HG02870 (cell line): ENCODE results near the gene ANO6.

Experiments
- ATAC-seq: cut with Tn5 transposase; IDR thresholded peaks from one replicate; pipeline ENCODE4 v1.9.1; 2021; ENCODE audit warnings: mild to moderate bottlenecking, moderate library complexity; ENCODE audit not compliant: unreplicated experiment

The ANO6 gene

DNA sequence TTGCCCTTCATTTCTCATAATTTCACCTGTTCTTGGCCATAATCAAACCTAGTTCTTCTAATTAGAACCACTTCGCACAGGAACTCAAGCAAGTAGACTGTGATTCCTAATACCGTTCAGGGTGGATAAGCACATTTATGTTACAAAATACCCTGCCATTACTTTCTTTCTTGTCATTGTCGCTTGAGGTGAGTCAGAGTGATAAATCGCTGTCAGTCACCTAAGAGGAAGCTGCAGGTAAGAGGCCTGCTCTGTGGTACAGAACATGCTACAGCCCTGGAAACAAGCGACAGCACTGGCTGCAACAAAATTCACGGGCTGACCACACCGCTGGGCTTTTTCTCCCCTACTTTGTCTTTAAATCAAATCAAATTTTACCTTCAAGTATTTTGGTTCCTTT, 218.2 kb downstream of the ANO6 start:
- ATAC-seq: peak; percentile 50

DNA sequence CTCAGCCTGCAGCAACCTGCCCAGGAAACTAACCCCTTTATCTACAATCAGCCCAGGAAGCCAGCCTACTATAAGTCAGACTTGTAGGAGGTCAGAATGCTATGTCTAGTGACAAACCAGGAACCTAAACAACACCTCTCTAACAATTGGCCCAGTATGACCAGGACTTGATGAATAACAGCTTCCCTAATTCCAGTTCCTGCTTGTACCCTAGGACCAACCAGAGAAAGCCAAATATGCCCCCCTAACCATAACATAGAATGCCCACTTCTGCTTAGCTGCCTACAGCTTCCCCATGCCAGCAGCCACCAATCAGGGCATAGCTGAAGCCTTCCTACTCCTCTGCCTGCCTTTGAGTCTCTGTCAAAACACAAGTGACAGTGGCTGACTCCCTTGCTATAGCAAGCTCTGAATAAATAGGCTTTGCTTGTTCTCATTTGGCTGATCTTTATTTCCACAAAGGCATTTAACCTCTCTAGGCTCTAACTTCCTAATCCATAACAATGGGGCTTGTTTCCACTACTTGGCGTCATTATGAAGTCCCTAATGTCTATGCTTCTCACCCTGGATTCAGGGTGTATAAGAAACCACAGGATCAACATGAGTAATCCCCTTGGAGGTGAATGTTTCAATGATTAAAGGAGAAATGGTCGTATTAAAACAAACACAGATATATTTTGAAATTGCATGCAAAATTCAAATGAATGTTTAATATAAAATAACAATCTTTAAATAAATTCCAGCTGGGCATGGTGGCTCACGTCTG, 220.2 kb downstream of the ANO6 start:
- ATAC-seq: no peak

DNA sequence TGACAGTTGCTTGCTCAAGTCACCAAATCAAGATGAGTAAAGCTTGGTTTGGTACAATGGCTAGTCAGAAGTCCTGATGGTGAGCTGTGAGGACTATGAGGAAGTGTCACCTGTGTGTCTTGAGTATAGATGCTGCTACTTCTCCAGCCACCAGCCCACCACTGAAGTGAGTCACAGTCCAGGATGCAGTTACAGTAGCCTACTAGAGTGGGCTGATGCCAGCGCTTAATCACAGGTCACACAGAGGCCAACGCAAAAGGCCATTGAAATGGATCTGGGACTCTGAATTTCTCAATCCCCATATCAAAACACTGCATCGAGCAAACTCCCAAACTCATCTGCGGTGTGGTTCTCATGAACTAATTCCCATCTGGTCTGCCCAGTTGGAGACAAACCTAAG, 223.1 kb downstream of the ANO6 start:
- no peak for ATAC-seq

DNA sequence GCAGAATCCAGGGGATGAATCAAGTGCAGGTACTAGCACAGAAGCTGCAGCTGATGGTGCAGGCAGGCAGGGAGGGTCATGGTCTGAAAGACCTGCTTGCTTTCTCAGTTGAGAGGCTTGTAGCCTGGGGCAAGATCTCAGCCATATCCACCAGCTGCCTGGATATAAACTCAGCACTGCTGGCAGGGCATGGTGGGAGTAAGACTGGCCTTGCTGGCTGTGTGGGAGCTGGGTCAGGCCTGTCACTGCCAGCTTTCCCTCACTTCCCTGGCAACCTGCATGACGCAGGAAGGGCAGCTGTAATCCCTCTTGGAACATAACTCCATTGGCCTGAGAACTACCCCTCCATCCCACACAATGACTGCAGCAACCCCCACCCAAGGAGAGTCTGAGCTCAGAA, 230.1 kb downstream of the ANO6 start:
- no peak for ATAC-seq

DNA sequence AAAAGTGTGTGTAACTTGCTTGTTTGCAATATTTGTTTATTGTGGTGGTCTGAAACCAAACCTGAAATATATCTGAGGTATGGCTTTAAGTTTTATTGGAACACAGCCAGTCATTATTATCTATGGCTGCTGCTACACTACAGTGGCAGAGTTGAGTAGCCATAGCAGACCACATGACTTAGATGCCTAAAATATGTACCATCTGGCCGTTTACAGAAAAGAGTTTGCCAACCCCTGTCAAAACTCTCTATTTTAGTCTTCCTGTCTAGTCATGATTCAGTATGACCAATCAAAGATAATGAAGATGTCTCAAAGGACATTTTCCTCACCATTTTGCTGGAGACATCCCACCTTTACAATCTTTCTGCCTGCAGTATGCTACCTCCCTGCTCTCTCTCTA, 242.3 kb downstream of the ANO6 start:
- no peak for ATAC-seq

DNA sequence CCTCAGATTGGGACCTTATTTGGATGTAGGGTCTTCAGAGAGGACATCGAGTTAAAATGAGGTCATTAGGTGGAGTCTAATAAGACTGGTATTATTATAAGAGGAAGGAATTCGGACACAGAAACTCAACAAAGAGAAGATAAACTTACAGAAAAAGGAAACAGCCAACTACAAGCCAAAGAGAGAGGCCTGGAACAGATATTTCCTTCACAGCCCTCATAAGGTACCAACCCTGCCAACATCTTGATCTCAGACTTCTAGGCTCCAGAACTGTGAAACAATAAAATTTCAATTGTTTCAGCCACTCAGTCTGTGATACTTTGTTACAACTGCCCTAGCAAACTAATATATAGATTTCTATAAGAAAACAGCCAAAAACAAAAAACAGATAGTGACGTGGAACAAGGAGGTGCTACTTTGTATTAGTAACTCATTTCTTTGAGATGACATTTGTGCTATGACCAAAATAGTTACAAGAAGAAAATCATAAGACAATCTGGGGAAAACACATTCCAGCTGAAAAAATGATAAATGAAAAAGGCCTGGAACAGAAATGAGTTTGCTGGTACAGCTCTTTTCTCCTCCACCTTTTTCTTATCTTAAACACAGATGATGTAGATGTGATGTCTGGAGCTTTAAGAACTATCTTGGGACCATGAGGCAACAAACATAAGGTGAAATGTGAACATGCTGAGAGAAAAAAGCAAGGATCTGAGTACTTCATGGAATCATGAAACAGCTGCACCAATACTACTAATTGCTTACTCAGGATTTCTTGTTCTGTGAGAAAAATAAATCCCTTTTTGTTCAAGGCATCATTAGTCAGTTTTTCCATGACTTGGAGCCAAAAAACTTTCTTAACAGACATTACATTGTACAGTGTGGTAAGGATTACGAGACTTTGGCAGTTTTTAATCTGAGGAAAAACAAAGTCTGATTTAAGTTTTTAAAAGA, 243.2 kb downstream of the ANO6 start:
- no peak for ATAC-seq

DNA sequence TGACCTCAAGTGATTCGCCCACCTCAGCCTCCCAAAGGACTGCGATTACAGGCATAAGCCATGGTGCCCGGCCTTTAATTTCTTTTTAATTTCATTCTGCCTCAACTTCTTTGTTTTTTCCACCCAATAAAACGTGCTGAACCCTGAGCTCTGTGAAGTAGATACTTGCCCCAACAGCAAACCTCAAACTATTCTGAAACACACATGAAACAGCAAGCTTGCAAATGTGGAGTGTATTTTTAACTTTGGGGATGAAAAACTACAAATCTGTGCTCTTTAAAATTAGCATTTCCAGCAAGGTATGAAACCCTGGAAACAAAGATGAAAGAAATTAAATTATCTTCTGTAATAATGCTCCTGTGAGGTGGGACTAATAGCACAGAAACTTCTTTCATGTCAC, 246.6 kb downstream of the ANO6 start:
- no peak for ATAC-seq

DNA sequence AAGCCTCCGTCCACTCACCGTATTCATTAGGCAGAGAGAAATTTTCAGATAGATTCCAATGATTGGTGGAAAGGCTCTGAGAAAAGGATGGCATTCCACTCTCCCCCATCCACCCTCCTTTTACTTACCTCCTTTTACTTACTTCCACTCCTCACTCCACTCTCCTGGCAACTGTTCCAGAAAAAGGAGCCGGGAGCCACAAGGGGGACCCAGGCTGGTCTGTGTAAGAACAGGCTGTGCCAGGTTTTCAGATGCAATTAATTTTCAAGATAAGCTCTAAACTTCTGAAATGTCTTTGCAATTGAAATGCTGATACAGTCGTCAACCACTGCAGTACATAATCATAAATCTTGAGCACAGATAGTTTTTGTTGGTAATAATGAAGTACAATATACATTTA, 248.8 kb downstream of the ANO6 start:
- ATAC-seq: no peak

DNA sequence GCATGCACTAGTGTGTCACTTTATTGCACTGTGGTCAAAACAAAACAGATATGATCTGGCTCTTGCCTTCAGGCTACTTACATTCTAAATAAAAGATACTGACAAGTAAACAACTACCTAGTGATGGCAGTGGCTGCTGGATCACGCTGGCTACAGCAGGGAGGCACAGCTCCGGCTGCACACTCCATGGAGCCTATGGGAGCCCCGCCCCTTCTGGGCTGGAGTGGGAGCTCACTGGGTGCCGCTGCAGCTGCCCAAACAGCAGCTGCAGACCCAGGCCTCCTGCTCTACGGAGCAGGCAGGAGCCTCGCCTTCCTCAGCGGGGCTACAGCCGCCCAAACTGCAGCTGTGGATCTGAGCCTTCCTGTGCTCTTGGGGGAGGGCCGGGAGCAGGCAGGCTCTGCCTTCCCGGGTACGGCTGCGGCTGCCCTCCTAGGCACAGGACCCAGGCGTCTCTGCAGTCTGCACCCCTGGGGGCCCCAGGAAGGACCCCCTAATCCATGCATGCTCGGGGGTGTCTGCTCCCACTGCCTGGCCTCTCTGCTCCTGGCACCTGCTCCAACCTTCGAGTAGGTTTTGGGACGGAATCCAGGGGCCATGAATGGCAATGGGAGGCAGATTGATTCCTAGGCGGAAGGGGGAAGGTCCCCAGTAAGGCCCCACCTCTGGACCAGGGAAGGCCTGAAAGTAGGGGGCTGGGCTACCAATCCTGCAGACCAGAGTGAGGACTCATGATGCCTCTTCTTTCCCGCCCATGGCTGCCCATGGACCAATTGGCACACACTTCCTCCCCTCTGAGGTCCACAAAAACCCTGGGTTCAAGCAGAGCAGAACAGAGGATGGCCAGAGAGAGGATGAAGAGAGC, 253.1 kb downstream of the ANO6 start:
- no peak for ATAC-seq

DNA sequence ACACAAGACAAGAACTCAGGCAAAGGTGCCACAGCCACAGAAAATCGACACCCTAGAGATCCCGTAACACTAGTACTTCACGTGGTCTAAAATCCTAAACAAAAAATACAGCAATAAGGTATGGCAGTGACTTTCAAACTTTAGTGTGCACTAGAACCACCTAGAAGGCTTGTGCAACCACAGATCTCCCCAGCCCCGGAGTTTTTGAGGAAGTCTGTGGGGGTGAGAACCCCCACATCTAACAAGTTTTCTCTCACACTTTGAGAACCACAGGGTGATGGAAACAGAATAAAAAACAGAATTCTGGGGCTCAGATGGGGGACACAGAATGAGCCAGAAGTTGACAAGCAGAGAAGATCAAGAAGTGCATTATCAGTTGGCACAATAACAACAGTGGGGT, 254.0 kb downstream of the ANO6 start:
- no peak for ATAC-seq

DNA sequence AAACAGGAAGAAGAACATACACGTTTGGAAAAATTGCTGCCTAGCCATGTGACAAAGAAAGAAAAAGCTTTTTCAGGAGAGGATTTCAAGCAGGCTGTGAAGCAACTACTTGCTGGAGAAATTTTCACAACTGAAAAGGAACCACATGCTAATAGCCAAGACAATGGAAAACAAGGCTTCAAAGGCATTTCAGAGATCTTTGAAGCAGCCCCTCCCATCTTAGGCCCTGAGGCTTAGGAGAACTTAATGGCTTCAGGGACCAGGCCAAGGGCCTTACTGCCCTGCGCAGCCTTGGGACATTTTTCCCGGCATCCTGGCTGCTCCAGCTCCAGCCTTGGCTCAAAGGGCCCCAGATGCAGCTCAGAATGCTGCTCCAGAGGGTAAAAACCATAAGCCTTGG, 257.7 kb downstream of the ANO6 start:
- ATAC-seq: no peak

DNA sequence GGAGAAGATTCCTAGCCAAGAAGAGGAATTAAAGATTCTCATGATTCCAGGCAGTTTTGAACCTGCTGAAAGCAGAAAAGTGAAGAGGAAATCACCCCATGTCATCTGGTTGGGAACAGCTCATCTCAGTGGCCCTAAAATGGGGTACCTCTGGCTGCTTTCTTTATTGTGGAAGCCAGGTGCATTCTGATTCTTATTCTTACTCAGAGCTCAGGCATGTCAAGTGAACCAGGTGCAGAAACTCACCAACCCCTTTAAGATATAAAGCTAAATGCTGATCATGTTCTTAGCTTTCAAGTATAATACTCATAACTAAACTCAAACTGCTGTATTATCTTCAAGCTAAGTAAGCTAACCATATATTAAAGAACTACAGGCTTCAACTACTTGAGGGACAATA, 259.7 kb downstream of the ANO6 start:
- ATAC-seq: peak; percentile 87

DNA sequence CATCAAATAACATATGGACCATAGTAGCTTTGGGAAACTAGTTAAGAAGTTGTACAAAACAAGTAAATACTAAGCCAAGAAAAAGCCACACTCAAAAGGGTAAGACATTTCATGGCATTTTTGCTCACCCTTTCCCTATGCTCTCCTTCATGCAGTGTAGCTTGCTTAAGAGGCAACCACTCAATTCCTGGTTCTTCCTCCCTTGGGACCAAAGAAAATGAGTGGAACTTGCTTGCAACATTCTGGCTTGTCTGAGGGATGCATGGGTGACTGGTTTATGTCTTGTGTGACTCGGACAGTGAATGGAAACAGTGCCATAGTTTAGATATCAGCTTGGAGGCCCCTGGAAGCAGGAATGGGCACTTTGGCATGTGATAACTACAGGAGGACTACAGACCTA, 261.6 kb downstream of the ANO6 start:
- ATAC-seq: no peak

DNA sequence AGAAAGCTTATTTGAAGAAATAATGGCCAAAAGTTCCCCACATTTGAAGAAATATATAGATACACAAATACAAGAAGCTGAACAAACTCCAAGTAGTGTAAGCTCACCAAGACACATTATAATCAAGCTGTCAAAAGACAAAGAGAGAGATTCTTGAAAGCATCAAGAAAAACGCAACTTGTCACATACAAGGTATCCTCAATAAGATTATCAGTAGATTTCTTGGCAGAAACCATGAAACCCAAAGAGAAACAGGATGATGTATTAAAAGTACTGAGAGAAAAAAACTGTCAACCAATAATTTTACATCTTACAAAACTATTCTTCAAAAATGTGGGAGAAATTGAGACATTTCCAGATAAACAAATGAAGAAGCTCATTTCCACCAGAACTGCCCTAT, 263.0 kb downstream of the ANO6 start:
- no peak for ATAC-seq

DNA sequence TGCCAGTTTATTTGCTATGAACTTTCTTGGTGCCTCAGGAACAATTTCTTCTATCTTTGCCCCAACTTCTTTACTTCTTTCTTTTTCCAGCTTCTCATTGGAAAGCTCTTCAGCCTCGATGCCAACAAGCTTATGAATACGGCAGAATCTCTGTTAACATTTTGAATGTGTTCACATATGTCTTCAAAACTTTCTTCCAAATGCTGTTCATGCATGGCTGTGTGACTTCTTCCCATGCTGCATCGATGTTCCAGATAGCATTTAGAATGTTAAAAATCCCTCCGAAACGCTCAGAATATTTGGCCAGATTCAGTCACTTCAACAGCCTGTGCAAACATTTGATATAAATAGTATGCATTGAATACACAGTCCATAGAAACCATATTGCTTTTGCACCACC, 265.9 kb downstream of the ANO6 start:
- no peak for ATAC-seq

DNA sequence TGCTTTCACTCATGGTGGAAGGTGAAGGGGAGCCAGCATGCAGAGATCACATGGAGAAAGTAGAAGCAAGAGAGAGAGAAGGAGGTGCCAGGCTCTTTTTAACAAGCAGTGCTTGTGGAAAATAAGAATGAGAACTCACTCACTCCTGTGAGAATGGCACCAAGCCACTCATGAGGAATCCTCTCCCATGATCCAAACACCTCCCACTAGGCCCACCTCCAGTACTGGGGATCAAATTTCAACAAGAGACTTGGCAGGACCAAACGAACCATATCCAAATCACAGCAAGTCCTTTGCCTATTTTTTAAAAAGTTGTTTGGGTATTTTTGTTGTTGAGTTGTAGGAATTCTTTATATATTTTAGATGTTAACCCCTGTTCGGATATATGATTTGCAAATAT, 267.7 kb downstream of the ANO6 start:
- ATAC-seq: no peak
